DOHH2 (cell line): ENCODE measurements around the gene MYBPC3.

Experiments
- H3F3A ChIP-seq: fragments of 200-600 bp; sonication (generic), shearing (Covaris generic); 2 replicates; pipeline ENCODE4 v1.6.0; 2016; ENCODE audit warnings: antibody characterized with exemption, mild to moderate bottlenecking; ENCODE audit not compliant: control insufficient read depth, insufficient read depth
- H3K27ac ChIP-seq: fragments of 200-600 bp; sonication (generic); 2 replicates; pipeline ENCODE4 v1.5.1; 2014; ENCODE audit warnings: low read depth, mild to moderate bottlenecking, low read length, moderate library complexity
- H3K27me3 ChIP-seq: fragments of 200-600 bp; sonication (generic); 2 replicates; pipeline ENCODE4 v1.6.1; 2014; ENCODE audit warnings: mild to moderate bottlenecking, low read length, mixed read lengths; ENCODE audit not compliant: control insufficient read depth
- H3K36me3 ChIP-seq: fragments of 200-600 bp; sonication (generic); 2 replicates; pipeline ENCODE4 v1.6.1; 2014; ENCODE audit warnings: mild to moderate bottlenecking, low read length, moderate library complexity, mixed read lengths; ENCODE audit not compliant: control insufficient read depth
- H3K4me1 ChIP-seq: fragments of 200-600 bp; sonication (generic); 2 replicates; pipeline ENCODE4 v1.6.1; 2014; ENCODE audit warnings: mild to moderate bottlenecking, low read length, mixed read lengths; ENCODE audit not compliant: control insufficient read depth
- H3K4me2 ChIP-seq: fragments of 200-600 bp; sonication (generic); 2 replicates; pipeline ENCODE4 v1.6.0; 2014; ENCODE audit warnings: mild to moderate bottlenecking, low read length, moderate library complexity
- H3K4me3 ChIP-seq: fragments of 200-600 bp; sonication (generic); 2 replicates; pipeline ENCODE4 v1.5.1; 2014; ENCODE audit warnings: mild to moderate bottlenecking, low read length, mixed read lengths
- H3K79me2 ChIP-seq: fragments of 200-600 bp; sonication (generic); 2 replicates; pipeline ENCODE4 v1.6.1; 2014; ENCODE audit warnings: mild to moderate bottlenecking, low read length, mixed read lengths; ENCODE audit not compliant: control insufficient read depth
- H3K9me2 ChIP-seq: fragments of 200-600 bp; sonication (generic); replicated peaks from 2 replicates; pipeline ENCODE4 v1.6.1; 2014; ENCODE audit warnings: mild to moderate bottlenecking, low read length, mixed read lengths; ENCODE audit not compliant: control insufficient read depth
- H3K9me3 ChIP-seq: fragments of 200-600 bp; sonication (generic); 2 replicates; pipeline ENCODE4 v1.6.1; 2014; ENCODE audit warnings: antibody characterized with exemption, low read length, mixed read lengths; ENCODE audit not compliant: control insufficient read depth, insufficient read depth
- H4K20me1 ChIP-seq: fragments of 200-600 bp; sonication (generic); 2 replicates; pipeline ENCODE4 v1.6.0; 2014; ENCODE audit warnings: low read depth, mild to moderate bottlenecking, antibody characterized with exemption, low read length, moderate library complexity; ENCODE audit not compliant: control insufficient read depth, insufficient read depth
- EZH2phosphoT487 ChIP-seq: fragments of 200-600 bp; sonication (generic); IDR thresholded peaks from 2 replicates; pipeline ENCODE4 v1.6.1; 2017; ENCODE audit warnings: borderline replicate concordance, mild to moderate bottlenecking, antibody characterized with exemption, low read length, moderate library complexity, mixed read lengths
- TF ChIP-seq, protein P1 (sequence below): fragments of 200-600 bp; sonication (generic); IDR thresholded peaks from one replicate; pipeline ENCODE4 v1.5.1; 2014; ENCODE audit warnings: antibody characterized with exemption, mild to moderate bottlenecking, low read depth, low read length; ENCODE audit not compliant: poor library complexity, severe bottlenecking

The MYBPC3 gene

GRCh38 chr11:47326198-47326597 lies 26.3 kb downstream of the MYBPC3 start:
- no peaks in the 10 kb centered on the region for H3K79me2 ChIP-seq
- no peaks in the 10 kb centered on the region for H3K9me3 ChIP-seq
- no peaks in the 10 kb centered on the region for H3K27me3 ChIP-seq
- H3K4me1 ChIP-seq = no peaks in the 10 kb centered on the region
- H3F3A ChIP-seq = no peaks in the 10 kb centered on the region
- no peaks in the 10 kb centered on the region for H3K9me2 ChIP-seq
- TF ChIP-seq EZH2phosphoT487 = no peak
- TF ChIP-seq, protein P1, sequence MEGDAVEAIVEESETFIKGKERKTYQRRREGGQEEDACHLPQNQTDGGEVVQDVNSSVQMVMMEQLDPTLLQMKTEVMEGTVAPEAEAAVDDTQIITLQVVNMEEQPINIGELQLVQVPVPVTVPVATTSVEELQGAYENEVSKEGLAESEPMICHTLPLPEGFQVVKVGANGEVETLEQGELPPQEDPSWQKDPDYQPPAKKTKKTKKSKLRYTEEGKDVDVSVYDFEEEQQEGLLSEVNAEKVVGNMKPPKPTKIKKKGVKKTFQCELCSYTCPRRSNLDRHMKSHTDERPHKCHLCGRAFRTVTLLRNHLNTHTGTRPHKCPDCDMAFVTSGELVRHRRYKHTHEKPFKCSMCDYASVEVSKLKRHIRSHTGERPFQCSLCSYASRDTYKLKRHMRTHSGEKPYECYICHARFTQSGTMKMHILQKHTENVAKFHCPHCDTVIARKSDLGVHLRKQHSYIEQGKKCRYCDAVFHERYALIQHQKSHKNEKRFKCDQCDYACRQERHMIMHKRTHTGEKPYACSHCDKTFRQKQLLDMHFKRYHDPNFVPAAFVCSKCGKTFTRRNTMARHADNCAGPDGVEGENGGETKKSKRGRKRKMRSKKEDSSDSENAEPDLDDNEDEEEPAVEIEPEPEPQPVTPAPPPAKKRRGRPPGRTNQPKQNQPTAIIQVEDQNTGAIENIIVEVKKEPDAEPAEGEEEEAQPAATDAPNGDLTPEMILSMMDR = no peak
- no peak overlapping the region for H3K27ac ChIP-seq
- H3K36me3 ChIP-seq = peaks cover 29% of the 10 kb centered on the region
- H3K4me2 ChIP-seq = no peak overlapping the region
- H3K4me3 ChIP-seq = no peak overlapping the region
- no peaks in the 10 kb centered on the region for H4K20me1 ChIP-seq

- no peaks in the 10 kb centered on the region for H3K79me2 ChIP-seq
- no peaks in the 10 kb centered on the region for H3F3A ChIP-seq
- no peaks in the 10 kb centered on the region for H3K9me3 ChIP-seq
- H3K4me2 ChIP-seq = no peak overlapping the region
- no peaks in the 10 kb centered on the region for H4K20me1 ChIP-seq
- H3K9me2 ChIP-seq = no peaks in the 10 kb centered on the region
- no peak overlapping the region for H3K4me3 ChIP-seq
- H3K36me3 ChIP-seq = peaks cover 33% of the 10 kb centered on the region
- H3K27ac ChIP-seq = no peak overlapping the region
- no peaks in the 10 kb centered on the region for H3K27me3 ChIP-seq
- H3K4me1 ChIP-seq = no peaks in the 10 kb centered on the region
- TF ChIP-seq, protein P1 = no peak
- TF ChIP-seq EZH2phosphoT487 = no peak
These were observed 27.0 kb downstream of the MYBPC3 start for GRCh38 chr11:47325271-47326041.

DNA sequence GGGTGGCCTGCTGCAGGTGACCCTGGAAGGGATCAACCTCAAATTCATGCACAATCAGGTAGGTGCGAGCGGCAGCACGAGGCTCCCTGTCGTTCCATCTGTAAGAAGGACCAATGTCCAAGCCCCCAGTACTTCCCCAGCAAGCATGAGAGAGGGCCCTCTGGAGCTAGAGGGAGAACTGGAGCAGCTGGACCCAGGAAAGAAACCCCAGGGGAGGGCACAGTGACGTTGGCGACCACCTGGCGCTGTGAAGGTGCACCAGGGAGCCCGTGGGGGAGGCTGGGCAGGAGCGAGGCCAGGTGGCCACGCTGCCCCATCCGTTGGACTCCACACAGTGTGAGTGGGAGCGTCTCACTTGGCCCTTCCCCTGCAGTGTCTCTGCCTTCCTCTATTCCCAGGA lies 28.0 kb downstream of the MYBPC3 start:
- Histone ChIP-seq H3K27ac (no peak overlapping the region), H4K20me1 (no peaks in the 10 kb centered on the region)
- TF ChIP-seq EZH2phosphoT487 = no peak
- TF ChIP-seq, protein P1 = no peak

More for the DNA sequence above, 28.0 kb downstream of the MYBPC3 start:
- no peaks in the 10 kb centered on the region for H3K9me2 ChIP-seq
- no peaks in the 10 kb centered on the region for H3K27me3 ChIP-seq
- H3K79me2 ChIP-seq = no peaks in the 10 kb centered on the region
- no peaks in the 10 kb centered on the region for H3K4me1 ChIP-seq
- H3K9me3 ChIP-seq = no peaks in the 10 kb centered on the region
- H3K36me3 ChIP-seq = peaks cover 34% of the 10 kb centered on the region
- H3K4me2 ChIP-seq = no peak overlapping the region
- H3F3A ChIP-seq = no peaks in the 10 kb centered on the region
- no peak overlapping the region for H3K4me3 ChIP-seq
